ENCODE measurements around the gene PPM1A. TPM values are rescaled to one million over a fixed set of nuclear protein-coding genes. Genes with fewer than 3 reads are reported as not detected.
A peak's percentile ranks its signal among the peaks of the same experiment; 100 is the strongest.

PPM1A gene
- total and polyA plus RNA-seq, 3 experiments from 2014 or later, result 22.3 to 55.3 (median 54.6) TPM

- Histone ChIP-seq H3K36me3 (ENCODE audit: insufficient read depth, low read length) (no peaks in the 10 kb centered on the region), H3K9me3 (ENCODE audit: low read length) (no peaks in the 10 kb centered on the region), H3K27ac (ENCODE audit: low read depth, low read length) (no peak overlapping the region), H3K4me1 (ENCODE audit: insufficient read depth, low read length) (no peaks in the 10 kb centered on the region), H3K27me3 (ENCODE audit: insufficient read depth, low read length, poor library complexity, severe bottlenecking) (no peaks in the 10 kb centered on the region), H3K4me3 (ENCODE audit: low read length) (no peak overlapping the region)
- peaks cover 0 to 6% (median 0%) of the 10 kb centered on the region in 3 donors for H3K36me3 Mint-ChIP-seq
- peaks cover 0 to 1% (median 0%) of the 10 kb centered on the region in 3 donors for H3K4me1 Mint-ChIP-seq
- no peaks in the 10 kb centered on the region for H3K9me3 Mint-ChIP-seq
- H3K4me3 Mint-ChIP-seq, result no peak overlapping the region
- no peaks in the 10 kb centered on the region for H3K27me3 Mint-ChIP-seq
- peak overlapping the region in 1 of 8 donors; percentile 58 for H3K27ac Mint-ChIP-seq
- DNase-seq, result no peak
- CTCF ChIA-PET, result interaction anchor here (1.1 kb wide), 2 partner anchors 10 to 32 kb away, joined by 3 to 5 read pairs; no protein-coding TSS in a partner anchor
- POLR2A ChIA-PET, result no interaction called here
These were observed 51.0 kb downstream of the PPM1A start for GRCh38 chr14:60300019-60300418.

- H3K27ac ChIP-seq (ENCODE audit: low read depth, low read length), result no peak overlapping the region
- POLR2A ChIA-PET, result no interaction called here
- DNase-seq, result no peak
- CTCF ChIA-PET, result no interaction called here
- H3K4me1 ChIP-seq (ENCODE audit: insufficient read depth, low read length), result no peaks in the 10 kb centered on the region
- Mint-ChIP-seq H3K9me3 (no peaks in the 10 kb centered on the region), H3K27me3 (no peaks in the 10 kb centered on the region), H3K36me3 (peaks cover 0 to 4% (median 0%) of the 10 kb centered on the region in 3 donors), H3K4me3 (no peak overlapping the region), H3K27ac (peak overlapping the region in 1 of 8 donors; percentile 3), H3K4me1 (peaks cover 0 to 1% (median 0%) of the 10 kb centered on the region in 3 donors)
- no peaks in the 10 kb centered on the region for H3K36me3 ChIP-seq (ENCODE audit: insufficient read depth, low read length)
- no peak overlapping the region for H3K4me3 ChIP-seq (ENCODE audit: low read length)
- no peaks in the 10 kb centered on the region for H3K9me3 ChIP-seq (ENCODE audit: low read length)
- H3K27me3 ChIP-seq (ENCODE audit: insufficient read depth, low read length, poor library complexity, severe bottlenecking), result no peaks in the 10 kb centered on the region
These were observed 52.7 kb downstream of the PPM1A start for GRCh38 chr14:60301685-60302084.

GRCh38 chr14:60302663-60303062, 53.6 kb downstream of the PPM1A start:
- H3K36me3 ChIP-seq (ENCODE audit: insufficient read depth, low read length), result no peaks in the 10 kb centered on the region
- peaks cover 0 to 1% (median 0%) of the 10 kb centered on the region in 3 donors for H3K36me3 Mint-ChIP-seq
- no peaks in the 10 kb centered on the region for H3K4me1 ChIP-seq (ENCODE audit: insufficient read depth, low read length)
- no peak overlapping the region for H3K4me3 Mint-ChIP-seq
- ChIA-PET POLR2A (no interaction called here), CTCF (no interaction called here)
- no peaks in the 10 kb centered on the region for H3K9me3 Mint-ChIP-seq
- H3K4me1 Mint-ChIP-seq, result peaks cover 0 to 1% (median 0%) of the 10 kb centered on the region in 3 donors
- H3K27ac Mint-ChIP-seq, result peak overlapping the region in 2 of 8 donors; percentile 29 to 56
- DNase-seq, result no peak
- H3K27ac ChIP-seq (ENCODE audit: low read depth, low read length), result no peak overlapping the region
- no peaks in the 10 kb centered on the region for H3K27me3 Mint-ChIP-seq
- H3K27me3 ChIP-seq (ENCODE audit: insufficient read depth, low read length, poor library complexity, severe bottlenecking), result no peaks in the 10 kb centered on the region
- H3K4me3 ChIP-seq (ENCODE audit: low read length), result no peak overlapping the region
- H3K9me3 ChIP-seq (ENCODE audit: low read length), result no peaks in the 10 kb centered on the region

- ChIA-PET POLR2A (no interaction called here), CTCF (no interaction called here)
- Histone ChIP-seq H3K4me3 (ENCODE audit: low read length) (no peak overlapping the region), H3K4me1 (ENCODE audit: insufficient read depth, low read length) (no peaks in the 10 kb centered on the region), H3K9me3 (ENCODE audit: low read length) (no peaks in the 10 kb centered on the region), H3K27me3 (ENCODE audit: insufficient read depth, low read length, poor library complexity, severe bottlenecking) (no peaks in the 10 kb centered on the region), H3K36me3 (ENCODE audit: insufficient read depth, low read length) (no peaks in the 10 kb centered on the region), H3K27ac (ENCODE audit: low read depth, low read length) (no peak overlapping the region)
- peaks cover 0 to 1% (median 0%) of the 10 kb centered on the region in 3 donors for H3K36me3 Mint-ChIP-seq
- H3K4me3 Mint-ChIP-seq, result no peak overlapping the region
- H3K27me3 Mint-ChIP-seq, result no peaks in the 10 kb centered on the region
- H3K4me1 Mint-ChIP-seq, result peaks cover 0 to 1% (median 0%) of the 10 kb centered on the region in 3 donors
- H3K9me3 Mint-ChIP-seq, result no peaks in the 10 kb centered on the region
- DNase-seq, result no peak
- H3K27ac Mint-ChIP-seq, result no peak overlapping the region
These were observed 54.7 kb downstream of the PPM1A start for GRCh38 chr14:60303745-60304144.

- Mint-ChIP-seq H3K9me3 (no peaks in the 10 kb centered on the region), H3K27ac (no peak overlapping the region), H3K36me3 (peaks cover 0 to 1% (median 0%) of the 10 kb centered on the region in 3 donors), H3K4me1 (peaks cover 0 to 1% (median 0%) of the 10 kb centered on the region in 3 donors), H3K4me3 (no peak overlapping the region), H3K27me3 (no peaks in the 10 kb centered on the region)
- Histone ChIP-seq H3K9me3 (ENCODE audit: low read length) (no peaks in the 10 kb centered on the region), H3K36me3 (ENCODE audit: insufficient read depth, low read length) (no peaks in the 10 kb centered on the region), H3K4me3 (ENCODE audit: low read length) (no peak overlapping the region), H3K27ac (ENCODE audit: low read depth, low read length) (no peak overlapping the region), H3K4me1 (ENCODE audit: insufficient read depth, low read length) (no peaks in the 10 kb centered on the region), H3K27me3 (ENCODE audit: insufficient read depth, low read length, poor library complexity, severe bottlenecking) (no peaks in the 10 kb centered on the region)
- no peak for DNase-seq
- POLR2A ChIA-PET, result no interaction called here
- CTCF ChIA-PET, result no interaction called here
These were observed 55.5 kb downstream of the PPM1A start for GRCh38 chr14:60304509-60304908.

- Mint-ChIP-seq H3K4me1 (no peaks in the 10 kb centered on the region), H3K27ac (peak overlapping the region in 1 of 8 donors; percentile 70), H3K27me3 (peaks cover 8 to 15% of the 10 kb centered on the region in 2 donors), H3K36me3 (peaks cover 0 to 1% (median 0%) of the 10 kb centered on the region in 3 donors), H3K9me3 (no peaks in the 10 kb centered on the region), H3K4me3 (no peak overlapping the region)
- POLR2A ChIA-PET, result no interaction called here
- Histone ChIP-seq H3K4me1 (ENCODE audit: insufficient read depth, low read length) (no peaks in the 10 kb centered on the region), H3K9me3 (ENCODE audit: low read length) (no peaks in the 10 kb centered on the region), H3K36me3 (ENCODE audit: insufficient read depth, low read length) (no peaks in the 10 kb centered on the region), H3K27ac (ENCODE audit: low read depth, low read length) (no peak overlapping the region), H3K27me3 (ENCODE audit: insufficient read depth, low read length, poor library complexity, severe bottlenecking) (no peaks in the 10 kb centered on the region), H3K4me3 (ENCODE audit: low read length) (no peak overlapping the region)
- no peak for DNase-seq
- CTCF ChIA-PET, result interaction anchor here (1.1 to 1.3 kb wide), 3 partner anchors 11 to 43 kb away, joined by 3 read pairs; no protein-coding TSS in a partner anchor
These were observed 61.0 kb downstream of the PPM1A start for GRCh38 chr14:60309867-60310552.

- H3K27ac ChIP-seq (ENCODE audit: low read depth, low read length), result no peak overlapping the region
- CTCF ChIA-PET, result interaction anchor here (1.1 to 1.2 kb wide), 2 partner anchors 9 to 41 kb away, joined by 3 read pairs; no protein-coding TSS in a partner anchor
- Mint-ChIP-seq H3K36me3 (peaks cover 0 to 1% (median 0%) of the 10 kb centered on the region in 3 donors), H3K4me1 (no peaks in the 10 kb centered on the region), H3K4me3 (no peak overlapping the region), H3K27me3 (peaks cover 8 to 24% of the 10 kb centered on the region in 2 donors), H3K9me3 (no peaks in the 10 kb centered on the region), H3K27ac (no peak overlapping the region)
- no peak overlapping the region for H3K4me3 ChIP-seq (ENCODE audit: low read length)
- H3K27me3 ChIP-seq (ENCODE audit: insufficient read depth, low read length, poor library complexity, severe bottlenecking), result no peaks in the 10 kb centered on the region
- POLR2A ChIA-PET, result no interaction called here
- H3K4me1 ChIP-seq (ENCODE audit: insufficient read depth, low read length), result no peaks in the 10 kb centered on the region
- H3K36me3 ChIP-seq (ENCODE audit: insufficient read depth, low read length), result no peaks in the 10 kb centered on the region
- no peaks in the 10 kb centered on the region for H3K9me3 ChIP-seq (ENCODE audit: low read length)
- DNase-seq, result no peak
These were observed 62.4 kb downstream of the PPM1A start for GRCh38 chr14:60311417-60311816.

- DNase-seq, result no peak
- ChIA-PET POLR2A (no interaction called here), CTCF (interaction anchor here (1.6 kb wide), 1 partner anchor 15 kb away, joined by 3 read pairs; no protein-coding TSS in a partner anchor)
- peaks cover 0 to 3% (median 0%) of the 10 kb centered on the region in 3 donors for H3K36me3 Mint-ChIP-seq
- Histone ChIP-seq H3K27ac (ENCODE audit: low read depth, low read length) (no peak overlapping the region), H3K4me3 (ENCODE audit: low read length) (no peak overlapping the region), H3K4me1 (ENCODE audit: insufficient read depth, low read length) (no peaks in the 10 kb centered on the region), H3K36me3 (ENCODE audit: insufficient read depth, low read length) (no peaks in the 10 kb centered on the region), H3K9me3 (ENCODE audit: low read length) (no peaks in the 10 kb centered on the region), H3K27me3 (ENCODE audit: insufficient read depth, low read length, poor library complexity, severe bottlenecking) (no peaks in the 10 kb centered on the region)
- no peak overlapping the region for H3K4me3 Mint-ChIP-seq
- no peaks in the 10 kb centered on the region for H3K9me3 Mint-ChIP-seq
- peaks cover 11 to 32% of the 10 kb centered on the region in 2 donors for H3K27me3 Mint-ChIP-seq
- no peaks in the 10 kb centered on the region for H3K4me1 Mint-ChIP-seq
- H3K27ac Mint-ChIP-seq, result no peak overlapping the region
These were observed 64.1 kb downstream of the PPM1A start for GRCh38 chr14:60313093-60313492.

Data from CD8-positive, alpha-beta memory T cell (primary cell).